ENCODE results near the gene SPRED1. TPM values are rescaled to one million over a fixed set of nuclear protein-coding genes. Genes with fewer than 3 reads are reported as not detected.
"Not testable (repeated sequence)": the region's sequence is repeated elsewhere in the genome, so short reads cannot be mapped to it uniquely, and the experiment has no call there.

SPRED1 gene
- total RNA-seq, 2 experiments from 2014 or later = 0.03 to 0.05 TPM

GRCh38 chr15:38271895-38272294 lies 19.3 kb downstream of the SPRED1 start:
- H3K36me3 ChIP-seq (ENCODE audit: insufficient read depth, low read length) = no peaks in the 10 kb centered on the region
- TF ChIP-seq, protein P1, sequence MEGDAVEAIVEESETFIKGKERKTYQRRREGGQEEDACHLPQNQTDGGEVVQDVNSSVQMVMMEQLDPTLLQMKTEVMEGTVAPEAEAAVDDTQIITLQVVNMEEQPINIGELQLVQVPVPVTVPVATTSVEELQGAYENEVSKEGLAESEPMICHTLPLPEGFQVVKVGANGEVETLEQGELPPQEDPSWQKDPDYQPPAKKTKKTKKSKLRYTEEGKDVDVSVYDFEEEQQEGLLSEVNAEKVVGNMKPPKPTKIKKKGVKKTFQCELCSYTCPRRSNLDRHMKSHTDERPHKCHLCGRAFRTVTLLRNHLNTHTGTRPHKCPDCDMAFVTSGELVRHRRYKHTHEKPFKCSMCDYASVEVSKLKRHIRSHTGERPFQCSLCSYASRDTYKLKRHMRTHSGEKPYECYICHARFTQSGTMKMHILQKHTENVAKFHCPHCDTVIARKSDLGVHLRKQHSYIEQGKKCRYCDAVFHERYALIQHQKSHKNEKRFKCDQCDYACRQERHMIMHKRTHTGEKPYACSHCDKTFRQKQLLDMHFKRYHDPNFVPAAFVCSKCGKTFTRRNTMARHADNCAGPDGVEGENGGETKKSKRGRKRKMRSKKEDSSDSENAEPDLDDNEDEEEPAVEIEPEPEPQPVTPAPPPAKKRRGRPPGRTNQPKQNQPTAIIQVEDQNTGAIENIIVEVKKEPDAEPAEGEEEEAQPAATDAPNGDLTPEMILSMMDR (IDR thresholded peaks at IDR 0.05) = no peak
- intact Hi-C loops (cut with DNase I, micrococcal nuclease) = no loop called here
- CTCF ChIA-PET = no interaction called here
- Mint-ChIP-seq H3K9me3 (no peaks in the 10 kb centered on the region), H3K4me1 (ENCODE audit: low read depth) (no peaks in the 10 kb centered on the region), H3K27me3 (no peaks in the 10 kb centered on the region), H3K27ac (no peak overlapping the region), H3K36me3 (ENCODE audit: low read depth) (no peaks in the 10 kb centered on the region), H3K4me3 (no peak overlapping the region)
- H3K4me3 ChIP-seq (ENCODE audit: low read length) = no peak overlapping the region
- POLR2A ChIA-PET = no interaction called here
- H3K4me1 ChIP-seq (ENCODE audit: insufficient read depth, low read length) = no peaks in the 10 kb centered on the region
- no peaks in the 10 kb centered on the region for H3K27me3 ChIP-seq (ENCODE audit: control insufficient read depth in 1 of 2, insufficient read depth in 2 of 2, low read length in 2 of 2)
- DNase-seq (no peak), ATAC-seq (ENCODE audit: poor library complexity) (no peak)
- H3K27ac ChIP-seq (ENCODE audit: low read depth in 1 of 2, low read length in 2 of 2) = no peak overlapping the region
- H3K9me3 ChIP-seq (ENCODE audit: control insufficient read depth in 1 of 2, insufficient read depth in 1 of 2, low read length in 2 of 2) = no peaks in the 10 kb centered on the region

- H3K27ac ChIP-seq (ENCODE audit: low read depth in 1 of 2, low read length in 2 of 2); POLR2A ChIA-PET; H3K36me3 Mint-ChIP-seq (ENCODE audit: low read depth); ATAC-seq (ENCODE audit: poor library complexity); H3K4me3 Mint-ChIP-seq; H3K4me3 ChIP-seq (ENCODE audit: low read length); CTCF ChIA-PET; H3K27me3 ChIP-seq (ENCODE audit: control insufficient read depth in 1 of 2, insufficient read depth in 2 of 2, low read length in 2 of 2); H3K9me3 ChIP-seq (ENCODE audit: control insufficient read depth in 1 of 2, insufficient read depth in 1 of 2, low read length in 2 of 2); H3K27ac Mint-ChIP-seq; H3K36me3 ChIP-seq (ENCODE audit: insufficient read depth, low read length); intact Hi-C loops (cut with DNase I, micrococcal nuclease); H3K27me3 Mint-ChIP-seq; DNase-seq; H3K9me3 Mint-ChIP-seq; H3K4me1 Mint-ChIP-seq (ENCODE audit: low read depth); H3K4me1 ChIP-seq (ENCODE audit: insufficient read depth, low read length): not testable (repeated sequence)
Observed at GRCh38 chr15:38272431-38272830, 19.8 kb downstream of the SPRED1 start.

- Mint-ChIP-seq H3K36me3 (ENCODE audit: low read depth) (no peaks in the 10 kb centered on the region), H3K27me3 (peaks cover 5% of the 10 kb centered on the region), H3K4me3 (no peak overlapping the region), H3K9me3 (no peaks in the 10 kb centered on the region), H3K27ac (no peak overlapping the region), H3K4me1 (ENCODE audit: low read depth) (no peaks in the 10 kb centered on the region)
- no peaks in the 10 kb centered on the region for H3K27me3 ChIP-seq (ENCODE audit: control insufficient read depth in 1 of 2, insufficient read depth in 2 of 2, low read length in 2 of 2)
- H3K36me3 ChIP-seq (ENCODE audit: insufficient read depth, low read length) = no peaks in the 10 kb centered on the region
- intact Hi-C loops (cut with DNase I, micrococcal nuclease) = no loop called here
- TF ChIP-seq, protein P1 (IDR thresholded peaks at IDR 0.05) = no peak
- ChIA-PET POLR2A (no interaction called here), CTCF (no interaction called here)
- H3K4me1 ChIP-seq (ENCODE audit: insufficient read depth, low read length) = no peaks in the 10 kb centered on the region
- no peak overlapping the region for H3K4me3 ChIP-seq (ENCODE audit: low read length)
- DNase-seq (no peak), ATAC-seq (ENCODE audit: poor library complexity) (no peak)
- H3K27ac ChIP-seq (ENCODE audit: low read depth in 1 of 2, low read length in 2 of 2) = no peak overlapping the region
- H3K9me3 ChIP-seq (ENCODE audit: control insufficient read depth in 1 of 2, insufficient read depth in 1 of 2, low read length in 2 of 2) = no peaks in the 10 kb centered on the region
Observed at GRCh38 chr15:38274135-38274534, 21.5 kb downstream of the SPRED1 start.

GRCh38 chr15:38275959-38276358 lies 23.3 kb downstream of the SPRED1 start:
- no peaks in the 10 kb centered on the region for H3K9me3 ChIP-seq (ENCODE audit: control insufficient read depth in 1 of 2, insufficient read depth in 1 of 2, low read length in 2 of 2)
- TF ChIP-seq, protein P1 (IDR thresholded peaks at IDR 0.05) = no peak
- H3K27ac ChIP-seq (ENCODE audit: low read depth in 1 of 2, low read length in 2 of 2) = no peak overlapping the region
- H3K27me3 Mint-ChIP-seq = peaks cover 14% of the 10 kb centered on the region
- H3K9me3 Mint-ChIP-seq = no peaks in the 10 kb centered on the region
- no peaks in the 10 kb centered on the region for H3K36me3 Mint-ChIP-seq (ENCODE audit: low read depth)
- no peak overlapping the region for H3K4me3 ChIP-seq (ENCODE audit: low read length)
- ChIA-PET CTCF (no interaction called here), POLR2A (no interaction called here)
- no peak for DNase-seq
- H3K4me1 Mint-ChIP-seq (ENCODE audit: low read depth) = no peaks in the 10 kb centered on the region
- intact Hi-C loops (cut with DNase I, micrococcal nuclease) = no loop called here
- H3K4me3 Mint-ChIP-seq = no peak overlapping the region
- no peaks in the 10 kb centered on the region for H3K36me3 ChIP-seq (ENCODE audit: insufficient read depth, low read length)
- no peaks in the 10 kb centered on the region for H3K4me1 ChIP-seq (ENCODE audit: insufficient read depth, low read length)
- no peak overlapping the region for H3K27ac Mint-ChIP-seq
- H3K27me3 ChIP-seq (ENCODE audit: control insufficient read depth in 1 of 2, insufficient read depth in 2 of 2, low read length in 2 of 2) = no peaks in the 10 kb centered on the region
- no peak for ATAC-seq (ENCODE audit: poor library complexity)

DNA sequence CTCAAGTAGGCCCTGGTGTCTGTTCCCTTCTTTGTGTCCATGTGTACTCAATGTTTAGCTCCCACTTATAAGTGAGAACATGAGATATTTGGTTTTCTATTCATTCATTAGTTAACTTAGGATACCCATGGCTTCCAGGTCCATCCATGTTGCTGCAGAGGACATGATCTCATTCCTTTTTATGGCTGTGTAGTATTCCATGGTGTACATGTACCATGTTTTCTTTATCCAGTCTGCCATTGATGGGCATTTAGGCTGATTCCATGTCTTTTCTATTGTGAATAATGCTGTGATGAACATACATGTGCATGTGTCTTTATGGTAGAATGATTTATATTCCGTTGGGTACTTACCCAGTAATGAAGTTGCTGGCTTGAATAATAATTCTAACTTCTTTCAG lies 24.6 kb downstream of the SPRED1 start:
- CTCF ChIA-PET = interaction anchor here (0.6 kb wide), 1 partner anchor 189 kb away, joined by 3 read pairs; no protein-coding TSS in a partner anchor
- peaks cover 18% of the 10 kb centered on the region for H3K27me3 Mint-ChIP-seq
- ATAC-seq (ENCODE audit: poor library complexity); H3K27ac ChIP-seq (ENCODE audit: low read depth in 1 of 2, low read length in 2 of 2); H3K4me3 ChIP-seq (ENCODE audit: low read length); H3K4me3 Mint-ChIP-seq; POLR2A ChIA-PET; intact Hi-C loops (cut with DNase I, micrococcal nuclease); H3K9me3 Mint-ChIP-seq; H3K36me3 ChIP-seq (ENCODE audit: insufficient read depth, low read length); H3K27ac Mint-ChIP-seq; H3K36me3 Mint-ChIP-seq (ENCODE audit: low read depth); H3K4me1 ChIP-seq (ENCODE audit: insufficient read depth, low read length); H3K27me3 ChIP-seq (ENCODE audit: control insufficient read depth in 1 of 2, insufficient read depth in 2 of 2, low read length in 2 of 2); H3K9me3 ChIP-seq (ENCODE audit: control insufficient read depth in 1 of 2, insufficient read depth in 1 of 2, low read length in 2 of 2); DNase-seq; H3K4me1 Mint-ChIP-seq (ENCODE audit: low read depth): not testable (repeated sequence)

Data from CD4-positive, alpha-beta T cell (primary cell).